Esophagus (tissue), 2 donors: ENCODE data around the gene UQCR11. TPM values are rescaled to one million over a fixed set of nuclear protein-coding genes. Genes with fewer than 3 reads are reported as not detected.

ENCODE experiments used
- H3K27ac ChIP-seq, 2 donors: one replicate each; pipeline ENCODE4 v1.5.1; 2013; ENCODE audit warnings: low read depth in 2 of 2, mild to moderate bottlenecking in 2 of 2, inconsistent platforms in 1 of 2, low read length in 1 of 2, moderate library complexity in 1 of 2
- H3K27me3 ChIP-seq, 2 donors: one replicate each; pipeline ENCODE4 v1.6.1; 2013; ENCODE audit warnings: low read length in 2 of 2, control low read depth in 1 of 2, mild to moderate bottlenecking in 1 of 2; ENCODE audit not compliant: insufficient read depth in 2 of 2, control insufficient read depth in 1 of 2
- H3K36me3 ChIP-seq, 2 donors: one replicate each; pipeline ENCODE4 v1.6.1; 2013; ENCODE audit warnings: low read length in 1 of 2; ENCODE audit not compliant: control insufficient read depth in 2 of 2, insufficient read depth in 2 of 2
- H3K4me1 ChIP-seq, 2 donors: one replicate each; pipeline ENCODE4 v1.6.1; 2013; ENCODE audit warnings: low read length in 1 of 2; ENCODE audit not compliant: control insufficient read depth in 2 of 2, insufficient read depth in 2 of 2
- H3K4me3 ChIP-seq, 2 donors: one replicate each; pipeline ENCODE4 v1.5.1; 2013; ENCODE audit warnings: low read length in 2 of 2, mild to moderate bottlenecking in 2 of 2, low read depth in 1 of 2, moderate library complexity in 1 of 2
- H3K9me3 ChIP-seq, 2 donors: one replicate each; pipeline ENCODE4 v1.6.1; 2013; ENCODE audit warnings: mild to moderate bottlenecking in 2 of 2, low read depth in 1 of 2, low read length in 1 of 2, moderate library complexity in 1 of 2; ENCODE audit not compliant: control insufficient read depth in 2 of 2, insufficient read depth in 1 of 2
- WGBS, 2 donors: extraction: QIAGEN DNeasy Blood & Tissue Kit; methylation state at CpG; one replicate each; pipeline ENCODE4 v1.1.7; 2013; 5-methylcytosine and 5-hydroxymethylcytosine counted together
- polyA plus RNA-seq, 2 donors: library from polyadenylated mRNA; stranded (reverse); fragments of 200-250 nt; gene quantifications; one replicate each; pipeline ENCODE4 v1.2.3, GENCODE V29; 2013
- donor health status: healthy with polysubstance abuse.
- donor health status: Bipolar disorder and iron deficiency.

The UQCR11 gene
- 100 to 1,000 TPM in 1 of 2 donors, 10 to 100 TPM in 1; 70.5 to 105 TPM for polyA plus RNA-seq

DNA sequence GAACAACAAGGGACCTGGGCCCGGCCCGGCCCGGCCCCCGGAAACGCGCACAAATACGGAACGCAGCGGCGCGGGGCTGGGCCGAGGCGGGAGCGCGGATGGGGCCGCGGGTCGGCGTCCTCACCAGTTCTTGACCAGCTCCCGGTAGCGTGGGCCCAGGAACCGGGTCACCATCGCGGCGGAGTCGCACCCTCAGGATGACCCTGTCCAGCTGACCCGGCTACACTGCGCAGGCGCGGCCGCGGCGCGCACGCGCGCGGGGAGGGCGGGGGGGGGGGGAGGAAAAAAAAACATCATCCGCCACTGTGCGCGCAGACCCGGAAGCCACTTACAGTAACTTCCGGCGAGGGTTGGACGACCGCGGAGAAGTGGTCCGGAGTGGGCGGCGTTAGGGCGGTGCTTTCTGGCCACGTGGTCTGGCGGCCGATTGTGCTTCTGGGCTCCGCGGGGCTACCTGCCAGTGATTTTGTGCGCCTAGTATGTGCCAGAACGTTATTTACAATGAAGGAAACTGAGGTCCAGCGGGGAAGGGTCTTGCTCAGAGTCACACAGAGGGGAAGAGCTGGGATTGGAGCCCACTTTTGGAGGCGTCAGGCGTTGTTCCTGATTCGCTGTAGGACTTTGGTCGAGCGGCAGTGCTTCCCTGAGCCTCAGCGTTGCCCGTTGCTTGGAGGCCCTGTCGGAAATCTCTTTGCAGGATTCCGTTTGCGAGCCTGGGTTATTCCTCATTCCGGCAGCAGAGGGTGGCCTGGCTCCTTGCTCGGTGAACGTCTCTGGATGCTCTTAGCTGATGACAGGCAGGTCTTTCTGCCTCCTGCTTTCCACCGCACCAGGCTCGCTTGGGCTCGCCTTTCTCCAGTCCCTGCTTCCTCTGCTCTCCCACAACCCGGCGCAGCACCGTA is at the start of gene UQCR11:
Gene UQCR11, minus strand, starts transcription at position 227 of the 902 bp plus-strand sequence. Its CDS starts 53 bp downstream, at position 174.
- peaks cover 0 to 3% of the 10 kb centered on the region in 2 donors for H3K36me3 ChIP-seq
- H3K4me1 ChIP-seq, result peaks cover 0 to 20% of the 10 kb centered on the region in 2 donors
- H3K27me3 ChIP-seq, result no peaks in the 10 kb centered on the region
- 1% methylated on average over 61 to 79 of the region's 79 CpGs for WGBS, 2 donors
- peak within 1 kb of the TSS; percentile 94 to 96 for H3K27ac ChIP-seq
- H3K9me3 ChIP-seq, result no peaks in the 10 kb centered on the region
- peak within 1 kb of the TSS; percentile 68 to 92 for H3K4me3 ChIP-seq

DNA sequence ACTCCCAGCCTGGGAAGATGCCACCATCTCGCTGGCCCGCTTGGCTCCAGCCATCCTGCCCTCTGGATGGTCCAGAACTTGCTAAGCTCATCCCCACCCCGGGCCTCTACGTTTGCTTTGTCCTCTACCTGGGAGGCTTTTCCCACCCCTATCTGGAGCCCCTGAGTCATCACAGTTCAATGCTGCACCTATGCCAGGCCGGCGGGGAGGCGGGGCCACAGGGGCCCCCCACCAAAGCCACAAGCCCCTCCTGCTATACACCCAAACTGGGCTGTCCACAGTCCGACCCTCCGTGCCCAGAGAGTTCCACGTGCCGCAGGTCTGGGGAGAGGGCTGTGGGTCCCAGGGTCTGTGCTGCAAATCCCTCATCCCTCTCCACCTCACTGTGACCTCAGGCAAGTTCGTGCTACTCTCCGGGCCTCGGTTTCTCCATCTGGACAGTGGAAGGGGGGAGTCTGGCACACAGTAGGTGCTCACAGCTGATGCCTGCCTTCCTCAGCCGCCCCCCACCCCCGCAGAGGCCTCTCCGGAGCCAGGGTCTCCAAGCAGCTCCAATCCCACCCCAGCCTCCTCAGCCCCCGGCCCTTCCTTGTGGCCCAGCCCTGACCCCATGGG is 49.0 kb upstream of the UQCR11 start:
- no peaks in the 10 kb centered on the region for H3K36me3 ChIP-seq
- WGBS, 2 donors, result 76 to 81% methylated on average over 18 of the region's 18 CpGs
- H3K9me3 ChIP-seq, result no peaks in the 10 kb centered on the region
- H3K4me3 ChIP-seq, result no peak overlapping the region
- no peak overlapping the region for H3K27ac ChIP-seq
- peaks cover 0 to 9% of the 10 kb centered on the region in 2 donors for H3K4me1 ChIP-seq
- no peaks in the 10 kb centered on the region for H3K27me3 ChIP-seq

DNA sequence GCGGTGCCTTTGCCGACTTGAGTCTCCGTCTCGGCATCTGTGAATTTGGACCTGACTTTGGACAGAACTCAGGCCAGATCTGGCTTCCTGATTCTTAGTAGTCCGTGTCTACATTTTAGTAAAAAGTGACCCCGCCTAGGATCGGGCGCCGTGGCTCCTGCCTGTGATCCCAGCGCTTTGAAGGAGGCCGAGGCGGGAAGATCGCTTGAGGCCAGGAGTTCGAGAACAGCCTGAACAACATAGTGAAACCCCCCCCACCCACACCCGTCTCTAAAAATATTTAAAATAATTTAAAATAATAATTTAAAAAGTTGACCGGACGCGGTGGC is 48.0 kb upstream of the UQCR11 start:
- Histone ChIP-seq H3K9me3 (no peaks in the 10 kb centered on the region), H3K4me1 (peaks cover 0 to 9% of the 10 kb centered on the region in 2 donors), H3K36me3 (peaks cover 0 to 2% of the 10 kb centered on the region in 2 donors), H3K27me3 (no peaks in the 10 kb centered on the region), H3K27ac (peak overlapping the region; percentile 92 to 96), H3K4me3 (peak overlapping the region; percentile 49 to 66)
- WGBS, 2 donors, result 16 to 21% methylated on average over 18 of the region's 18 CpGs

DNA sequence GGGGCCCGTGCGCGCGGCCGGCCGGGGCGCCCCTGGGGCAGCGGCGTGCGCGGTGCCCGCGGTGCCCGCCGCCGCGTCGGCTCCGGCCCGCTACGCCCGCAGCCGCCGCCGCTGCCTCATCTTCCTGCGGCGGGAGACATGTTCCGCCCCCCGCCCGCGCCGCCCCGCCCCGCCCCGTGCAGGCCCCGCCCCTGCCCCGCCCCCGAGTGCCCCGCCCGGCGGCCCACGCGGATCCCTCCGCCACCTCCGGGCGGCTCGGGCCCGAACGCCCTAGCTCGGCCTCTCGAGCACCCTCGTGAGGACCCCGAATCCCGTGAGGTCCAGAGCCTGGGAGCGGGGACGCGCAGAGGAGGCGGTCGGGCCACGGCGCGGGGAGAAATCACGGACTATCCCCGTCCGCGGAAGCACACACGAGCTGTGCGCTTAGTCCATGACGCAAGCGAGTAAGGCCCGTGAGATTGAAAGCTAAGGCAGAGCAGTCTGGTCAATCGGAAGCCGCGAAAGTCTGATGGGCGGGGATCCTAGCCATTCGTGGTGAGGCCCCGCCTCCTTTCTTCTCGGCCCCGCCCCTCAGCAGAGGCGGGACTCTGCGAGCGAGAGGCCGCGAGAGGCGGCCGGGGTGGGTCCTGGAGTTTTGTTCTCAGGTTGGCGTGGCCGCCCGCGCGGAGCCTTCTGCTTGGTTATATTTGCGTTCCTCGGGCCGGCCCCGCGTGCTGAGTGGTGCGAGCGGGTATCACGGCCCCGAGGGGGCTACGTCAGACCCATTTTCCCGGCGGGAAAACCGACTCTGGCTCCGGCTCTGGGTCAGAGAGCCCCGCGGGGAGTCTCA is 47.4 kb upstream of the UQCR11 start, which contains the start of gene TCF3:
Gene TCF3, minus strand, starts transcription at position 145 of the 829 bp plus-strand sequence. CDS start 2,367 bp downstream, outside the sequence.
- H3K9me3 ChIP-seq, result no peaks in the 10 kb centered on the region
- H3K27ac ChIP-seq, result peak within 1 kb of the TSS; percentile 96 to 98
- peaks cover 0 to 5% of the 10 kb centered on the region in 2 donors for H3K4me1 ChIP-seq
- 0% methylated on average over 77 to 107 of the region's 107 CpGs for WGBS, 2 donors
- peak within 1 kb of the TSS; percentile 66 to 78 for H3K4me3 ChIP-seq
- H3K36me3 ChIP-seq, result peaks cover 0 to 2% of the 10 kb centered on the region in 2 donors
- no peaks in the 10 kb centered on the region for H3K27me3 ChIP-seq

DNA sequence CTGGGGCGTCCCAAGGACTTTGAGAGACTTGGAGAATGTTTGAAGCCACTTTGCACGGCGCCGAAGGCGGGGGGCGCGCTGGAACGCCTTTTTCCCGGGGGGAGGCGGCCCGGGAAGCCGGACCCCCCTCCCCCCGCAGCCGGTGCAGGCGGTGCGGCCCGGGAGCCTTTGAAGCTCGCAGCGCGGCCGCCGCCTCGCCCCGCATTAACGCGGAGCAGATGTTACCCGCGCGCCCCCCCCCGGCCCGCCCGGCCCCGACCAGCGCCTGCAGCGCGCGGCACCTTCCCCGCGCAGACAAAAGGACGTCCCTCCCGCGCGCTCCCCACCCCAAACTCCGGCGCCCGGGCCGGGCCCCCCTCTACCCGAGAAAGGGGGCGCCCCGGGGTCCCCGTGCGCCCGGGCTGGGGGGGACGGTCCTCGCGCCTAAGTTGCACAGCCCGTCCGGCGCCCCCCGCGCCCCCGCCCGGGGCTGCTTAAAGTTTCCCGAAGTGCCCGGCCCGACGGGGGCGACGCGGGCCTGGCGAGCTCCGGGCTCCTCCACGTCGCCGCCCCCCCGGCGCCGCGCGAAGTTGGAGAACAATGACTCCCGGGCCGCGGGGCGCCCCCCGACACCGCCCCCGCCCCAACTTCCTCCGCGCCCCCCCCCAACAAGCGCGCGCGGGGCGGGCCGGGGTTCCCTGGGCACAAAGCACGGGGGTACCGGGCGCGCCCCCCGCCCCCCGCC is 46.5 kb upstream of the UQCR11 start:
- WGBS, 2 donors, result 0 to 1% methylated on average over 53 to 101 of the region's 101 CpGs
- Histone ChIP-seq H3K27ac (peak overlapping the region; percentile 35 to 95), H3K27me3 (no peaks in the 10 kb centered on the region), H3K9me3 (no peaks in the 10 kb centered on the region), H3K4me1 (peaks cover 4 to 7% of the 10 kb centered on the region in 2 donors), H3K36me3 (peaks cover 0 to 6% of the 10 kb centered on the region in 2 donors), H3K4me3 (peak overlapping the region; percentile 55 to 78)

DNA sequence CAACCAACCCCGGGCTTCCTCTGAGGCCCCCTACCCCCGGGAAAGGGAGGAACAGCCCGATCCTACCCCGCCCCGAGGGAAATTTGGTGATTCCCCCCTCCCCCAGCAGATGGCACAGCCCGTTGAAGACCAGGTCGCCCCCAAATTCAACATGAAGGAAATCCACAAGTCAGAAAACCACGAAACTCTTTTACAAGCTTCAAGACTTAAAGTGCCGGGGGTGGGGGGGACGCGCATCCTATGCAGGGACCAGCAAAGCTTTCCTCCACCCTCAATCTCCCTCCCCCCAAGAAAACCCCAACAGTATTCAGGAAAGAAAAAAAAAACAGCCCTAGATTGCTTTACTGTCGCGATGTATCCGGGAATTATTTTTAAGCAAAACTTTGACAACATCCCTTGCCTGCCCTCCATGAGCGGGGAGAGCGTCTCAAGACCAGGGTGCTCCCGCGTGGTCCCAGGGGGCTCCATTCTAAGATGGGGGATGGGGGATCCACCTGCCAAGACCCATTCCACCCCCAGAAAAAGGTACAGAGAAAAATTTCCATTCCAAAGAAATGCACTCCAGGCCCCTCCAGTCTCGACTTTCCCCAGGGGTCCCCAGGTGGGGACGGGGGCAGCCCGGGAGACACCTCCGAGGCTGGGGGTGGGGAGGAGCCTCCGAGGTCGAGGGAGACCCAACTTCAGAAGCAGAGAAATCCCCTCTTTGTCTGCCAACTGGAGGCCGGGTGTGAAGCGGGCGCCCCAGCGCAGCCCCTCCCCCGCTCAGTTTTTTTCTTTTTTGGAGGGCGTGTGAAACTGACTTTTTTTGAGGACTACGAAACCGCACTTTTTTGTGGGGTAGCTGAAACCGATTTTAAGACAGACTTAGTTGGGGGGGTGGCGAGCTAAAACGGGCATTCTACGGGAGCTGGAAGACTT is 45.6 kb upstream of the UQCR11 start:
- Histone ChIP-seq H3K27me3 (no peaks in the 10 kb centered on the region), H3K9me3 (no peaks in the 10 kb centered on the region), H3K36me3 (peaks cover 0 to 7% of the 10 kb centered on the region in 2 donors), H3K27ac (no peak overlapping the region), H3K4me1 (peaks cover 4 to 7% of the 10 kb centered on the region in 2 donors), H3K4me3 (peak overlapping the region; percentile 55 to 78)
- WGBS, 2 donors, result 9 to 13% methylated on average over 36 of the region's 36 CpGs

DNA sequence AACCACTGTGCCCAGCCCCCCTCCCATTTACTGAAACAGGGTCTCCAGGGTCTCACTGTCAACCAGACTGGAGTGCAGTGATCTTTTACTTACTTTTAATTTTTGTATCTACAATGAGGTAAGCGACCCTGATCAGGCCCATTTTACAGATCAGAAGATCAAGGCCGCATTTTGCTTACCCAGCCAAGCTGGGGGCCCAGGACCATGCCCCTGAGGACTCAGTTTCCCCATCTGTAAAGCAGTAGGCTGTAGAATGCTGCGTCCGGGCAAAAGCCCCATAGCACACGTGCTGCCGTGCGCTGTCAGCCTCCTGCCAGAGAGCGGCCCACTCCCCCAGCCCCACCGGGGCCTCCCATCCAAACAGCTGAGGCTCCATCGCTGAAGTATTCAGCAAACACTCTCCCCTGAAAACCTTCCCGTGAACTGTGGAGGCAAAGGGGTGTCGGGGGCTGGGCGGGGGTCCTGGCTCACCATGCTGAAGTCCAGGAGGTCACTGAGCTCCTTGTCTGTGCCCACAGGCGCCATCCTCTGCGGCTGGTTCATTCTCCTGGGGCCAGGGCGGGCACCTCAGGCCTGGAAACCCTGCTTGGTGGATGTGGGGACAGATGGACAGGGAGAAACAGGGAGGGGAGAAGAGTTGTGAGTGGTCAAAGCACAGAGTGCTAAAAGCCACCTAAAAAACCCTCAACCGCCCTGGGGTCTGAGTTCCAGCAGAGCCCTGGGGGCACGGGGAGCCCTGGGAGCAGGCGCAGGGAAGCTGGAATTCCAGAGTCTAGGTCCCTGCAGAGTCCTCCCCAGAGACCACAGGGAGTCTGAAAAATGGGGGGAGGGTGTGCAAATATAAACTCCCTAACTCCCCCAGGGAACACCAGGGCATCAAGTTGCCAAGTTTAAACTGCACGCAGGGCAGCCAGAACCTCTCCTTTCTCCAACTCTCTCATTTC is 44.7 kb upstream of the UQCR11 start:
- H3K4me1 ChIP-seq, result peaks cover 4 to 7% of the 10 kb centered on the region in 2 donors
- H3K27ac ChIP-seq, result no peak overlapping the region
- H3K9me3 ChIP-seq, result no peaks in the 10 kb centered on the region
- 88 to 89% methylated on average over 20 of the region's 20 CpGs for WGBS, 2 donors
- H3K4me3 ChIP-seq, result no peak overlapping the region
- peaks cover 0 to 10% of the 10 kb centered on the region in 2 donors for H3K36me3 ChIP-seq
- H3K27me3 ChIP-seq, result no peaks in the 10 kb centered on the region
